Activated CD4-positive, alpha-beta T cell treated with anti-CD3 and anti-CD28 coated beads, Interleukin-10, Interleukin-2, amounts not matched to agents 100 ng/mL and 50 ng/mL, durations not matched to agents 16 hours and 8 hours (primary cell): Measurements from ENCODE around the gene CDT1.

Experiments
- DNase-seq: peaks from one replicate; pipeline ENCODE4 v3.0.0-alpha.2; 2020

The CDT1 gene

DNA sequence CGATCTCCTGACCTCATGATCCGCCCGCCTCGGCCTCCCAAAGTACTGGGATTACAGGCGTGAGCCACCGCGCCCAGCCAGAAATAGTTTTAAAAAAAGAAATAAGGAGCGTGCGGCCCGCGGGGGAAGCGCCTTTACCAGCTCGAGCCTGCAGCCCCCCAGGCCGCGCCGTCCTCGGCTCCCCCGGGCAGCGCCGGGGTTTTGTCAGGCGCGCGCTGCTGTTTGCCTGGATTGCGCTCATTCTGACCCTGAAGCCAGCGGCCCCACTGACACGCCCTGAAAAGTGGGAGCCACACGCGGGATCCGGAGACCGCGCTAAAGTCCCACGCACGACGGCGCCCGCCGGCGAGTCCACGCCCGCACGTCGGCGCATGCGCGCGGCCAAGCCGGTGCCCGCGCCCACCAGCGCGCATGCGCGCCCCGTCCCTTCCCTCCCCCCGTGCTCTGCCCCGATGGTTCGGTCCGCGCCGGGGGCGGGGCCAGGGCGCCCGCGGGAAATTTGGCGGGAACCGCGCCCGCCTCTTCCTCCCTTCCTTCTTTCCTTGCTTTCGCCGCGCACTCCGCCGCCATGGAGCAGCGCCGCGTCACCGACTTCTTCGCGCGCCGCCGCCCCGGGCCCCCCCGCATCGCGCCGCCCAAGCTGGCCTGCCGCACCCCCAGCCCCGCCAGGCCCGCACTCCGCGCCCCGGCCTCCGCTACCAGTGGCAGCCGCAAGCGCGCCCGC lies at the start of gene CDT1:
Gene CDT1 (plus strand): TSS at position 526 of the 724 bp plus-strand sequence. CDS start 43 bp downstream, at position 569.
- peak; percentile 90 for DNase-seq

DNA sequence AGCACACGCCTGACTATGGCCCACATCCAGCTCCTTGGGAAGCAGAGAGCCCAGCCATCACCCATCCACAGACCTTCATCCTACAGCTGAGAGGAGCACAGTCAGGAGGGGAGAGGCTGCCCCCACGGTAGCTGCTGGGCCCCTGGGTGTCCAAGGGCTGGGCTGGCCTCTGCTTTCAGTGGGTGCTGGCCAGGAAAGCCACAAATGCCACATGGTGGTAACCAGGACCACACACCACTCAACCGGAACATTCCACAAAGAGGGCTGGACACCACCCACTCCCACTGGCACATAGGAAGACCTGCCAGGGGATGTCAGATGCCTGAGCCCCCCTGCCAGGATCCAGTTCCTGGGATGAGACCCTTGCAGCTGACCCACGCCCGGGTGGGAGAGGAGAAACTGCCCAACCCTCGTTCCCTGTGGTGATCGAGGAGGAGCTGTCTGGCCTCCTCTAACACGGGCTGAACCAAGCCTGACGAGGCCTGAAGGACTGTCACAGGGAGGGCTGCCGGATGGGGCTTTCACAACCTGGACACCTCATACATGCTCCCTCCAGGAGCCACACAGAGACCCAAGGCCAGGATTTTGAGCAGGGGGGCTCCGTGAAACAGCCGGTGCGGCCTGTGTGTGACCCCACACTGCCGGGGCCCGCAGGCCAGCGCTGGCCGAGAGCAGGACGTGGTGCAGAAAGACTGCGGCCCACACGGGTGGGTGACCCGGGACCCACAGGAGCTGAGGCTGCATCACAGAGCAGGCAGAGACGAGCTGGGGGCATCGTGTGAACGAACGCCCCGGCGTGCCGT lies 49.3 kb upstream of the CDT1 start:
- no peak for DNase-seq

DNA sequence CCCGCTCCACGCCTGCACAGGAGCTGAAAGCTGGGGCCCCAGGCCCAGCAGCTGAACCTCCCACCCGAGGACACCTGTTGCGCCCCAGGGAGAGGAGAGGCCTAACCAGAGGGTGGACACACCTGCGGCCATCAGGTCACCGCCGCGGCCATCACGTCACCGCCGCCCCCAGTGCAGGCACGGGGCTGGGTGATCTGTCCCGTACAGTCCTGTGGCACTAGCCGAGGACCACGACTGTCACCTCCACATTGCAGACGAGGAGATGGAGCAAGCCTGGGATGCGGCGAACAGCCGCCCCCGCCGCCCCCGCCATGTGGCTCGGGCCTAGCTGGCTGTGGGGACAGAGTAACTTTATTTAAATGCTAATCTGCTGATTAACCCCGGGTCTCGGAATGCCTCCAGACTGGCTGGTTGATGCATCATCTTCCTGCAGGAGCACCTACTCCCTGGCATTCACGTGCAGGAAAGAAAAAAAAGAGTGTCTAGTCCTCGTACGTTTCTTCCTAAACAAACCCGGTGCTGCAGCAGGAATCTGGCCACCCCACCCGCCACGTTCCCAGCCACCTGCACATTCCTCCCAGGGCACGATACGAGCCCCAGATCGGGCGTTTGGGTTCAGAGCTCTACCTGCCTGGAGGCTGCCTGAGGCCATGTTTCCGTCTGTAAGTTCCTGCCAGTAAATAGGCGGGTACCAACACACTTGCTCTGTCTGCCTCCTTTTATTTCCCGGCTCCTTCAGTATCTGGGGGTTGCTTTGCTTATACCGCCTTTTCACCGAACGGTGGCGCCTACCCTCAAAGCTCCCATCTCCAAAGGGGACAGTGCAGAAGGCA lies 48.5 kb upstream of the CDT1 start:
- peak; percentile 26 for DNase-seq

DNA sequence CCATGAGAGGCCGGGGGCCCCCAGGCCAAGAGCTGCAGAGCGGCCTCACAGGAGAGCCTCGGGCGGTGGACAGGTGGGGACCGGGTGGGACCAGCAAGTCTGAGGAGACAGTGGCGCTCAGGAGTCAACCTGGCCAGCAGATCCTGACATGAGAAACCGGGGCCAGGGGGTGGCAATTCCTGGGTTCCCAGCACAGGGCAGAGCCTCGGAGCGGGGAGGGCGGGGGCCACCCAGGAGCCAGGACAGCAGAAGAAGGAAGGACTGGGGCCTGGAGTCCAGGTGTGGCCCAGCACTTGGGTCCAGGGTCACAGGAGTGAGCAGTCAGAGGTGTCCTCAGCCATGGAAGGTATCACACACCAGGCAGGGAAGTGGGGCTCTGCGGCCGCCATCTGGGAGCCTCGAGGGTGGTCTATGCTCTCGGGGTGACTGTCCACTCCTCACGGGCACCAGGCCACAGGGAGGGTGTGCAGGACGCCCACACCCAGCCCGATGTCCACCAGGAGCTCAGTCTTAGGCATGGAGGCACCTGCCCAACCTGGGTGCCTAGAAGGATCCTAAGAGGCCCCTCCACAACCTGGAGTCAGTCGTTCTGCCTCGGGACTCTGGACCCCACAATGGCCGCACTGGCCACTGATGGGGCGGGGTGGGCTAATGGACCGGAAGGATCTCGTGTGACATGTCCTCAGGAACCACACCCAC lies 47.7 kb upstream of the CDT1 start:
- DNase-seq, result no peak

DNA sequence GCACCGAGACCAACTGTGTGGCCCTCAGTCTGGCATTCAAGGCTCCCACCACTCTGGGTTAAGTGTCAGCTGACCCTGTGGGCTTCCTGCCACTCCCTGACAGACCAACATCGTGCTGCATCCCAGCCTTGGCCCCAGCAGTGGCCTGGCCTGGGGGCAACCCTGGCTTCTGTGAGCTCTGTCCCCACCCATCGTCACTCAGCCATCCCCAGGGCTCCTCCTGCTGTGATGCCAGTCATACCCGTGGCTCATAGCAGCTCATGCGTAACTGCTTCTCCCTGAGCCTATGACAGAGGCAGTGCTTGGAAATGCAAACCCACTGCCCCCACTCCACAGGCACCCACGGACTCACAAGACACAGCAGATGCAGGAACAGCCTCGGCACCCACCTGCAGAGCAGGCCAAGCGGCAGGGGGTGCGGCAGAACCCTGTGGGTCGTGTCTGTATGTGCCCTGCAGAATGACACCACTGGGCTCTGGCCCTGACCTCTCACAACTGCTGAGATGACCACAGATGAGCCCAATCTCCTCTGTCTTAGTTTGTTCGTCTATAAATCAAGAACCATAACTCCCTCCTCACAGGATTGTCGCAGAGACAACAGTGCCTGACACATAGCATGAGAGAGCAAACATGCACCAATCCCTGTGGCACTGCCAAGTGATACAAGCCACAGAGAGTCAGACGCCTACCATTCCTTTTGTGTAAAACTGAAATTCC lies 45.2 kb upstream of the CDT1 start:
- DNase-seq, result no peak

DNA sequence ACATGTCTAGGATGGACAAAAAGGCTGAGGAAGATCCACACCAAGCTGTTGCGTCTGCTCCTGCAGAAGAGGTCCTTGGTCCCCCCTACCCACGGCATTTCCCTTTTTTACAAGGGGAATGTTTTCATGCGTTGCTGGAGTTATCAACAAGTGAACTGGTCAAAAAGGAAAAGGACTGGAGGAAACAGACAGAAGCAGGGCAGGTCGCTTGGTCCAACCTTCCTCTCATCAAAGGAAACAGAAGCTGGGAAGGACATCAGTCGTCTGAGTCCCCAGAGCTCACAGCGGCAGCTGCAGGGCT lies 44.7 kb upstream of the CDT1 start:
- DNase-seq, result no peak

DNA sequence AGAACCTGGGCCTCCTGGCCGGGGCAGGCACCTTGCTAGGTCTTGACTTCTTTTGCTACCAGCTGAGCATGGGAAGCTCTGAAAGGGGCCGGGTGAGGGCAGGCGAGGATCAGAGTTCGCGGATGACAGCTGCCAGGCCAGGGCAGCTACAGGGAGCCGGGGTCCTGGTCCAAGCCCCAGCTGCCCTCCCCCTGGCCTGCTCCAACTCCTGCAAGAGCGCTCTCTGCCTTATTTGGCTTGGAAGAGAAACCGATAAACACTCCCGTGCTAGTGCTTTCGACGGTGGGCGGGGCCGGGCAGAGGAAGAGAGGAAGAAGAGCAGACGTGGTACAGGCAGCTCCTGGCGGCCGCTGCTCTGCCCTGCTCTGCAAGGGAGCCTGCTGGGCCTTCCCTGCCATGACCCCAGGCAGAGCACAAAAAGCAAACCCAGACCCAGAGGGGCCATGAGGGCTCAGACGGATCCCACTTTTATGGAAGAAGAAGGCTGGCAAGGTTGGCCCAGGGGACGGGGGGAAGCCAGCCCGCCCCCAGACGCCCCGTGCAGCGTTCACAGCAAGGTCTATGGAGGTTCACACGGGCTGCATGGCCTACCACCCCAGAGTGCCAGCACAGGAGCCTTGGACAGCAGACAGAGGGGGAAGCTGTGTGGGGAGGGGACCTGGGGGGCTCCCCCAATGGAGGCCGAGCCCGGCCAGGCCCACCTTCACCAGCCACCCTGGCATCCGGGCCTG lies 44.2 kb upstream of the CDT1 start:
- peak; percentile 50 for DNase-seq

DNA sequence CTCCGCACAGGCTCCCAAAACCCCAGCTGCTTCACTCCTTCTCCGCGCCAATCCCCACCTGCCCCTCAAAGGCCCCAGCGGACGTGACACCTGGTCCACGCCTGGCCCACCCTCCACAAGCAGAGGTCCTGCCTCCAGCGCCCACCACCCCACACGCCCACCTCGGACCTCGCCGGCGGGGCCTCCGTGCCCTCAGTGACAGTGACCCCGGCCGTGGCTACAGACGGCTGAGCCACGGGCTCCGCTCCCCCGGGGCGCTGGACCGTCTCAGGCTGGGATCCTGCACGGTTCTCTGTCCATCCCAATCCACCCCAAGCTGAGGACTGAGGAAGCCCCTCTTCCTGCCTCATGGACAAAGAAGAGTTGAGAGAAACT lies 43.6 kb upstream of the CDT1 start:
- DNase-seq, result no peak

DNA sequence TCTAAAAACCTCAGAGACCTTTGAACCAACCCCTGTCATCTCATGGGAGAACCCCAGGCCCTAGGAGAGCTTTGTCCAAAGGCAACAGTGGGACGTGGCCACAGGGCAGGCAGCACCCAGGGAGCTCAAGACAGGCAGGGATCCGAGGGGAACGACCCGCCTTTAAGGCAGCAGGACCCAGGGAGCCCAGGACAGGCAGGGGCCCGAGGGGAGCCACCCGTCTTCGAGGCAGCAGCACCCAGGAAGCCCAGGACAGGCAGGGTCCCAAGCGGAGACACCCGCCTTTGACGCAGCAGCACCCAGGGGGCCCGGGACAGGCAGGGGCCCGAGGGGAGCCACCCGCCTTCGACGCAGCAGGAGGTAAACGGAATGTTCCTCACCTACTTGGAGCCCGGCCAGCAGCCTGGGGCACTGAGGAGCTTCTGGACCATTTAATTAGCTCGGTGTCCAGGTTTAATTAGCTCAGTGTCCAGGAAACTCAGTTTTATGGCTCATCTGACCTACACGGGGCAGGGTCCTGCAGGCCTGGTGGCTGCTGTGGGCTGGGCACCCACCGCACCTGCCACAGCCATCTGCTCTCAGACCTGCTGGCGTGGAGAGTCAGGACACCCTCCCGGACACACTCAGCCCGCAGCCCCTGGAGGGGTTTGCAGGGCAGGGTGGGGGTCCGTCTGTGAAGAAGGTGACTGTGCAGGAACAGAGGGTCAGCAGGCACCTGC lies 43.0 kb upstream of the CDT1 start:
- no peak for DNase-seq

DNA sequence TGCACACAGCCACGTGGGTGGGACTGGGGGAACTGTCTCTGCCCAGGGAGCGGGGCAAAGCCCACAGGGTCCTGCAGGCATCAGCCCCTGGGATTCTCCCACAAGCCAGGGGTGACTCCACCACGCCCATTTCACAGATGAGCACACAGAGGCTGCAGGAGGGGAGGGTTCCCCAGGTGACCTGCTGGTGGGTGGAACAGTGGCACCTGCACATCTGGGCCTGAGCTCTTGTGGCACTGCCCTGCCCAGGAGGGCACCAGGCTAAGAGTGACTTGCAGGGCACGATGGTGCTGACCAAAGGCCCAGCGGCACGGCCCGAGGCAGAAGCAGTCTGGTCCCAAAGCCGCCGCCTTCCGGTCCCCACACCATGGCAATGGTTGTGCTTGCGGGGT lies 42.5 kb upstream of the CDT1 start:
- no peak for DNase-seq

DNA sequence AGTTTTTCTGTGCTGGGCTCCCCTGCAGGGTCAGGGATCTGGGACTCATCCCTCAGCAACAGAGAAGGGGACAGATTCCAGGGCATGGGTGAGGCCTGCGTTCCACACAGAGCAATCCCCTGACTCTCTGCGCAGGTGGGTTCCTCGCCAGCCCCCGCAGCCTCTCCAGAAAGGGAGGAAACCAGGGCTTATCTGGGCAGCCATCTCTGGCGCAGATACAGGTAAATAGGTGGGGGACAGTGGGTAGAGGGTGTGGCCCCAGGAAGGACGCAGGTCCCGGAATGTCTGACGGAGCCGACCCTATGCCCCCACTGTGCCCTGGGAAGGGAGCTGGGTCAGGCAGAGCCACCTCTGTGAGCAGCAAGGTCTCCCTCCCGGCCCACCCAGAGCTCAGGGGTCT lies 41.8 kb upstream of the CDT1 start:
- DNase-seq, result no peak

DNA sequence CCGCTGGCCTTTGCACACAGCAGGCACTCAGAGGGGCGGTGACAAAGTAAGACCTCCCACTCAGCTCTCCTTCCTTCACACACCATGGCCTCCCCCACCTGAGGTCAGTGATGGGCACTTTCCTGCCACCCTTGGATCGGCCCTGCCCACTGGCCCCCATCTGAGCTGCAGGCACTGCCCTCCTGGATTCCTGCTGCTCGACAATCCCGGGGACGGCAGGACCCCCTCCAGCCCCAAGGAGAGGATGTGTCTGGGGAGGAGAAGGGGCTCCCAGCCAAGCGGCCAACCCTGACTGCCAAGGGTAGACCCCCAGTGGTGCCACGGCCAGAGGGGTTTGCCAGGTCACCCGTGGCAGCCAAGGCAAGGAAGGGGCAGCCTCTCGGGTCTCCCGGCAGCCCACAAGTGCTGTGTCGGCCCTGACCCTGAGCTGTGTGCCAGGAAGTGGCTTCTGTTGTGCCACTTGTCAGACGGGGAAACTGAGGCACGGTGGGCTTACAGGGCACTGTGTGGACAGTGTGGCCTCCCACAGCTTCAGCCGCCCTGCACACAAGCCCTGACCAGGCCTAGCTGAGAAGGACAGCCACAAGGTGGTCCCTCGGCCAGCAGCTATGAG lies 41.2 kb upstream of the CDT1 start:
- DNase-seq, result no peak

DNA sequence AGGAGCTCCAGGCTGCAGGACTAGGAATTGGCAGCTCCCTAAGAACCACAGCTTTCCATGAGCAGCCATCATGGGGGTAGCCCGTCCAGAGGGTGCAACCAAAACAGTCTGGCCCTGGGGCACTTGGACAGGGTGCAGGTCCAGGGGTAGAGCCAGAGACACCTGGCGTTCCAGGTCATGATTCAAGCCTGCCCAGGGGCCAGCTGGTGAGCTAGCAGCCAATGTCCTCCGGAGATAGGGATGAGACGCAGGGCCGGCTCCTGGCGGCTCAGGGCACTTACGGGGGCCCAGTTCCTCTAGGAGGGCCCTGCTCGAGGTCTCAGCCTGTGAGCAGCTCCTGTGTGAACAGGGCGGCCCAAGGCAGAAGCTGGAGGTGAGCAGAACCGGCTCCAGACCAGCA lies 40.6 kb upstream of the CDT1 start:
- DNase-seq, result no peak

DNA sequence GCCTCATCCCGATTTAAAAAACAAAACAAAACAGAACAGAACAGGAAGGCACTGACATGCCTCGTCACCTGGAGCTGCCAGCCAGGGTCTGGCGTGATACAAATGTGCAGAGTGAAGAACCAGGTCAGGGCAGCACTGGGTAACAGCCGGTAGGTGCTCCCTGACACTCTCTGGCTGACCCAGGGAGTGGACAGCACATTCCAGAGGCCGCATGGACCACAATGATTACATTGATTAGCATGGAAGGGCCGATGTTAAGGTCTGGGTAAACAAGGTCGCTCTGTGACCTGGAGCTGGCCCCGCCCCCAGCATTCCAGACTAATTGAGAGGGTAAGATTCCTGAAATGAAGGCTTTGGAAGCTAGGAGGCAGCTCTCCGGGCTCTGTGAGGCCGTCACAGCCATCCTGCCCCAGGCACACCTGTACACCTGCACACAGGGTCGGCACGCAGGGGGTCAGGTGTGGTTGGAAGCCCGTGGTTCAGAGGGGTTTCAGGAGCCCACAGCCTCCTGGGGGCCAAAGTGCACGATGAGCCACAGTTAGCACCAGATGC lies 40.0 kb upstream of the CDT1 start:
- DNase-seq, result no peak

DNA sequence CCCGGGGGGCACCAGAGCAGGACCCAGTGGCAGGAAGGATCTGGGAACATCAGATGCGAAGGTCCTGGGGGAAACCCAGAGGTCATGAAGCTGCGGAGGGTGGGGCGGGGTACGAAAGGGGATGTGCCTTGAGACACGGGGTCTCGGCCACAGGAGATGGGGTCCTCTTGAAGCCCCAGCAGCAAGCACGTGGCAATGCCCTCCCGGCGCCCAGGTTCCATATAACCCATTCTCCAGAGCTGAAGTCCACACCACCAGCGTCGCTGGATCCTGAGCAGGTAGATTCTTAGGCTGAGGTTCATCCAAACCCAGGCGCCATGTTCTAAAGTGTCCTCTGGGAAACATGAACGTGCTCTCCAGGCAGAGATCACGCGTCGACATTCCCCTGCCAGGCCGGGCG lies 39.5 kb upstream of the CDT1 start:
- no peak for DNase-seq

DNA sequence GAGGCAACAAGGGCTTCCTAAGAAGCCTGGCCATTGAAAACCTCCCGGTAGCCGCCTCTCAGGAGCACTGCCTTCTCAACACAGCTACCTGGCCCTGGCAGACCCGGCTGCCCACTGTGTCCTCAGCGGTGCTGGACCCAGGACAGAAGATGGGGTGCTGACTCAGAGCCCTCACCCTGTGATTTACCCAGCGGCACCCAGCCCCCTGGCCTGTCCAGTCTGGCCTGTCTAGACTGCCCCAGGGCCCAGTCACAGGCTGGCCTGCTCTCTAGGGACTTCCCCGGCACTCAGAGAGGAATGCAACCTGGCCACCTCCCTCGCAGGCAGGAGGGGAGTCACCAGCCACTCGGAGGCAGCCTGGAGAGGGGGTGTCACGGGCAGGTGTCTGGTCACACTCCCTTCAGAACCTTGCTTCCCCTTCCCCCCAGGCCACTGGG lies 38.7 kb upstream of the CDT1 start:
- no peak for DNase-seq

DNA sequence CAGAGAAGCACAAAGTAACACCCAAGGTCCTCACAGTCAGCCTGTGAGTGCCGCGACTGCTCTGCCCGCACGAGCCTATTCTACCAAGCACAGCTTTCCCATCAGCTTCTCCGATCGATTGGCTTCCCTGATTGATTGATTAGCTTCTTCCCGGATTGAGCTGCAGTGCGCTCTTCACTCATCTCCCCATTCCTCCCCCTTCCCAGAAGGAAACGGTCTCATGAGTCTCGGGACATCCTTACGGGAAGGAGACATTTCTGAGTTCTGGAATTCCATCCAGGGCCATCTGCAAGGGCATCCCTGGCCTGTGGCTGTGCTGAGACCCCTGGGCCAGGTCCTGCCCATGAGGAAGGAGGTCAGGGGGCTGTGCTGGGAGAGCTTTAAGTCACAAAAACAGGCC lies 36.6 kb upstream of the CDT1 start:
- DNase-seq, result no peak

DNA sequence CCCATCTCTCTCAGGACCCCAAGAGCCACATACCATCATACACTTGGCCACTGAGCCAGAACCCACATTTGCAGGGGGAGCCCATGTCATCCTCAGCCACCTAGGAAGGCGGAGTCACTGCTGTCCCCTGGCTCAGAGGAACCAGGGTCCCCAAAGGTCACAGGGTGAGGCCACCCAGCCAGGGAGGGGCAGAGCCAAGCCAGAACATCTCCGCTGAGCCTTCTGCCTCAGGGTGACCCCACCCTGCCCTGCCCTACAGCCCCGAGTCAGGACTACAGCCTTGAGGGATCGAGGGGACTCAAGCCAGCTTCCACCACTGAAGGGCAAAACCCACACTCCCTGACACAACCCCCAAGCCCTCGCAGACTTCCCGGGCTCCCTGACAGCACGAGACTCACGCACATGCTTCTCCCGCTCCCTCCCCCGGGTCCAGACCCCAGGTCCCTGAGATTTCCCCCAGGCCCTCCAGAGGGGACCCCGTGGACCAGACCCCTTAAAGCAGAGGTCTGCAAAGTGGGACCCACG lies 36.0 kb upstream of the CDT1 start:
- DNase-seq, result no peak

DNA sequence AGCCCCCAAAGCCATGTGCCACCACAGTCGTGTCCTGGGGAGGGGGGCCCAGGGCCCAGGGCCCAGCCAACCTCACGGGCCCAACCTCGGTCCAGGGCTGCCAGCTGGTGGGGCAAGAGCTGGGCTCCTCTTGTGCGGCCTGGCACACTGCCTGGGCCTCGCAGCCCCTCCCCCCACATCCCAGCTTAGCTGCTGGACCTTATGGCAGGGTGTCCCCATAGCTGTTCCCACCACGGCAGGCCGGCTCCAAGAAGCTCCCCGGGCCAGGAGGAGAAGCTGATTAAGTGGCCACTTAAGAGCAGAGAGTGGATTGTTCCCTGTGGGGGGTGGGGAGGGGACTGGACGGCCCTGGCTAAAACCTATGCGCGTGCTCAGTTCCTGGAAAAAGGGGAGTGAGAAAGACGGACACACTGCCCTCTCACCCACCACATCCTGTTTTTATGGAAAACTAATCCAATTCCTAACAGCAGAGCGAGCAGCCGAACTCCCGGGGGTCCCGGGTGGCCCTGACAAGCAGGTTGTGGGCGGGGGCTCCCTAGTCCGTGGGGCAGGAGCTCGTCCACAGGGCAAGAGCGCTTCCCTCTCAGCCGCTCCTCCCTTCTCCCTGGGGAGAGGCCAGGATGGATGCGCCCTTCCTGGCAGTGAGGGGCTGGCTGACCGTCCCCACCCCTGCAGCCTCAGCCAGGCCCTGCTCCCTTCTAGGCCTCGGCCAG lies 35.4 kb upstream of the CDT1 start:
- no peak for DNase-seq
